Cardiac muscle cell (in vitro differentiated cells and primary cell): Measurements from ENCODE around the gene YEATS4. TPM values are rescaled to one million over a fixed set of nuclear protein-coding genes. Genes with fewer than 3 reads are reported as not detected.

Experiments
- DNase-seq, 2 donors: peaks; one replicate each; pipeline versions ENCODE4 v3.0.0 to v3.0.0-alpha.2; 2010 to 2017; ENCODE audit warnings: low read depth in 1 of 2, low spot score in 1 of 2
- H3K27ac ChIP-seq: fragments of 200-600 bp; sonication (generic); 2 replicates; pipeline ENCODE4 v1.5.1; 2016
- H3K27me3 ChIP-seq: fragments of 200-600 bp; sonication (generic); 2 replicates; pipeline ENCODE4 v1.6.0; 2016; ENCODE audit warnings: control low read depth
- H3K36me3 ChIP-seq: fragments of 200-600 bp; sonication (generic); 2 replicates; pipeline ENCODE4 v1.5.1; 2016; ENCODE audit warnings: control low read depth
- H3K4me1 ChIP-seq: fragments of 200-600 bp; sonication (generic); 2 replicates; pipeline ENCODE4 v1.8.1; 2017; ENCODE audit warnings: low read depth, mild to moderate bottlenecking, mixed run types
- H3K4me3 ChIP-seq: fragments of 200-600 bp; sonication (generic); 2 replicates; pipeline ENCODE4 v1.5.1; 2016; ENCODE audit warnings: mild to moderate bottlenecking
- H3K9me3 ChIP-seq: fragments of 200-600 bp; sonication (generic); 2 replicates; pipeline ENCODE4 v1.5.1; 2017; ENCODE audit warnings: low read depth, mild to moderate bottlenecking, control low read depth
- polyA plus RNA-seq: library from polyadenylated mRNA; unstranded; fragments of >200 nt; fragmentation: Nextera tagmentation; extraction: Ambion mirVana; gene quantifications from 2 replicates; pipeline ENCODE4 v1.2.1, GENCODE V29; 2016
- total RNA-seq: library from RNA; depleted of rRNA; stranded (reverse); fragments of >200 nt; gene quantifications from 2 replicates; pipeline ENCODE4 v1.2.3, GENCODE V29; 2016
- TF ChIP-seq, protein P1 (sequence below): IDR thresholded peaks from 2 replicates; pipeline ENCODE4 v1.5.1; 2012; ENCODE audit warnings: low read depth, mild to moderate bottlenecking, low read length

Gene YEATS4
- total and polyA plus RNA-seq, 2 experiments from 2014 or later = 29.6 to 129 TPM

DNA sequence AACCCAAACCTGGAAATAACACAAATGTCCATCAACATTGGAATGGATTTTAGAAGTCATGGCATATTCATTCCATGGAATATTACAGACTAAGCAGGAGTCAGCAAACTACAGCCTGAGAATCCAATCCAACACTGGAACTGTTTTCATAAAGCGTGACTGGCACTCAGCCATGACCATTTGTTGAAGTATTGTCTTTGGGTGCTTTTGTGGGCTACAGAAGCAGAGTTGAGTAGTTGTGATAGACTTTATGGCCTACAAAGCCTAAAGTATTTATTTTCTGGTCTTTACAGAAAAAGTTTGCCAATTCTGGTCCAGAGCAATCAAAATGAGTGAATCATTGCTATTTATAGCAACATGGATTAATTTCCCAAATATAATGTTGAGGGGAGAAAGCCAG, 76.1 kb downstream of the YEATS4 start:
- H3K4me3 ChIP-seq = no peak overlapping the region
- peaks cover 29% of the 10 kb centered on the region for H3K4me1 ChIP-seq
- no peaks in the 10 kb centered on the region for H3K36me3 ChIP-seq
- H3K9me3 ChIP-seq = no peaks in the 10 kb centered on the region
- TF ChIP-seq, protein P1, sequence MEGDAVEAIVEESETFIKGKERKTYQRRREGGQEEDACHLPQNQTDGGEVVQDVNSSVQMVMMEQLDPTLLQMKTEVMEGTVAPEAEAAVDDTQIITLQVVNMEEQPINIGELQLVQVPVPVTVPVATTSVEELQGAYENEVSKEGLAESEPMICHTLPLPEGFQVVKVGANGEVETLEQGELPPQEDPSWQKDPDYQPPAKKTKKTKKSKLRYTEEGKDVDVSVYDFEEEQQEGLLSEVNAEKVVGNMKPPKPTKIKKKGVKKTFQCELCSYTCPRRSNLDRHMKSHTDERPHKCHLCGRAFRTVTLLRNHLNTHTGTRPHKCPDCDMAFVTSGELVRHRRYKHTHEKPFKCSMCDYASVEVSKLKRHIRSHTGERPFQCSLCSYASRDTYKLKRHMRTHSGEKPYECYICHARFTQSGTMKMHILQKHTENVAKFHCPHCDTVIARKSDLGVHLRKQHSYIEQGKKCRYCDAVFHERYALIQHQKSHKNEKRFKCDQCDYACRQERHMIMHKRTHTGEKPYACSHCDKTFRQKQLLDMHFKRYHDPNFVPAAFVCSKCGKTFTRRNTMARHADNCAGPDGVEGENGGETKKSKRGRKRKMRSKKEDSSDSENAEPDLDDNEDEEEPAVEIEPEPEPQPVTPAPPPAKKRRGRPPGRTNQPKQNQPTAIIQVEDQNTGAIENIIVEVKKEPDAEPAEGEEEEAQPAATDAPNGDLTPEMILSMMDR = no peak
- no peak overlapping the region for H3K27ac ChIP-seq
- H3K27me3 ChIP-seq = no peaks in the 10 kb centered on the region
- DNase-seq = peak in 1 of 2 donors; percentile 5

DNA sequence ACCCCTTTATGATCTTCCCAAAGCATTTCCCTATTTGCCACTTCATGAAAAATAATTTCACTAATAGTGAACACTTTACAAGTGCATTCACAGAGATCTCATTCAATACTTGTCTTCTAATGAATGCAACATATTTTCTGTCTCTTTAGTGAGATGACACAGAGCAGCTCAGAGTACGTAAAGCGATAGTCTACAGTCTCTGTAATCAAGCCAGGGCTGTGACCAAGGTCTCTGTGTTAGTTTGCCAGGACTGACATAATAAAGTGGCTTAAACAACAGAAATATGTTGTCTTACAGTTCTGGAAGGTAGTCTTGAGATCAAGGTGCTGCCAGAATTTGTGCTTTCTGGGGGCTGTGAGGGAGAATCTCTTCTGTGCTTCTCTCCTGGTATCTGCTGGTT, 77.5 kb downstream of the YEATS4 start:
- H3K4me1 ChIP-seq = peaks cover 15% of the 10 kb centered on the region
- no peaks in the 10 kb centered on the region for H3K27me3 ChIP-seq
- no peaks in the 10 kb centered on the region for H3K36me3 ChIP-seq
- DNase-seq = no peak
- H3K27ac ChIP-seq = peak overlapping the region; percentile 47
- H3K4me3 ChIP-seq = no peak overlapping the region
- no peaks in the 10 kb centered on the region for H3K9me3 ChIP-seq
- TF ChIP-seq, protein P1 = no peak

DNA sequence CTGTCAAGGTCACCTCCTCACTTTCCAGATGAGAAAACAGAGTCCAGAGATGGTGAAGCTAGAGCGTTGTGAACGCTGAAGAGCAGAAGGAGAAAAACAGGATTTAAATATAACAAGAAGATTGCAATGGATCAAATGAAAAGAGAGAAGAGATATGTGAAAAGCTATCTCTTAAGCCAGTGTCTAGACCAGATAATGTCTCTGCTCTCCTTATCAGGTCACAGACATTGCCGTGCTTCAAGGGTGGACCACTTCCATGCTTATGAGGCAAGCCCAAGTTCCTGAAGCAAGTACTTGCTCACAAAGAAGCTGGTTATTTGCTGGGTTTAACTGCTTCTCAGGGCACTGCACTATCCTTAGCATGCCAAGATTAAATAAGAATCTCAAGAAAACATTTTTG, 79.0 kb downstream of the YEATS4 start:
- no peak for DNase-seq
- H3K4me1 ChIP-seq = peaks cover 8% of the 10 kb centered on the region
- H3K9me3 ChIP-seq = no peaks in the 10 kb centered on the region
- no peaks in the 10 kb centered on the region for H3K36me3 ChIP-seq
- TF ChIP-seq, protein P1 = no peak
- H3K27ac ChIP-seq = no peak overlapping the region
- H3K4me3 ChIP-seq = no peak overlapping the region
- no peaks in the 10 kb centered on the region for H3K27me3 ChIP-seq

DNA sequence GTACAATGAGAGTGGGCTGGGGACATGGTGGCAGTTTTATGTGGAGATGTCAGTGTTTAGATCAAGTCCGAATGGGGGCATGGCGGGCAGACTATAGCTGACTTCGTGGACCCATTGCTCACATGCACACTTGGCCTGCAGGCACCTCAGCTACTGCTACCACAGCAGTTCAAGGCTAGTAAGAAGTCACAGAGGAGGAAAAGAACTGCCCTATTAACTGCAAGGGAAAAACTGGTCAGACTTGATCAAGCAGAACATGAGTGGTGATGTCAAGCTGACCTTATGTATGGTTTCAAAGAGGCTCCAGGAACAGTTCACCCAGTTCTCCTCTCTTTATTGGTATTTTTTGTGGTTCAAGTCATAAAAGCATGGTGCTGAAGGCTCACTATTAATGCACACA, 80.5 kb downstream of the YEATS4 start:
- H3K4me1 ChIP-seq = peaks cover 8% of the 10 kb centered on the region
- DNase-seq = no peak
- TF ChIP-seq, protein P1 = no peak
- no peak overlapping the region for H3K27ac ChIP-seq
- H3K9me3 ChIP-seq = no peaks in the 10 kb centered on the region
- no peaks in the 10 kb centered on the region for H3K36me3 ChIP-seq
- H3K4me3 ChIP-seq = no peak overlapping the region
- no peaks in the 10 kb centered on the region for H3K27me3 ChIP-seq

Other genes with a start within 250 kb of the YEATS4 start
- 30.8 and 51.5 TPM in 2 replicates for gene CPSF6, start 120.2 kb upstream of the YEATS4 start, total RNA-seq
- 88.1 and 93.2 TPM in 2 replicates for gene CPSF6, start 120.2 kb upstream of the YEATS4 start, polyA plus RNA-seq
- gene LYZ, start 11.4 kb upstream of the YEATS4 start, total RNA-seq = 0.11 and 0.69 TPM in 2 replicates
- 0.35 TPM in 1 of 2 replicates, not detected in the other for gene LYZ, start 11.4 kb upstream of the YEATS4 start, polyA plus RNA-seq
- 43.2 and 46.3 TPM in 2 replicates for gene FRS2, start 110.6 kb downstream of the YEATS4 start, total RNA-seq
- gene FRS2, start 110.6 kb downstream of the YEATS4 start, polyA plus RNA-seq = 15.9 and 21.6 TPM in 2 replicates
- gene CCT2, start 225.7 kb downstream of the YEATS4 start, total RNA-seq = 227 and 237 TPM in 2 replicates
- gene CCT2, start 225.7 kb downstream of the YEATS4 start, polyA plus RNA-seq = 307 and 340 TPM in 2 replicates